Ascending aorta (tissue), 2 donors: ENCODE results near the gene CADM2. TPM values are rescaled to one million over a fixed set of nuclear protein-coding genes. Genes with fewer than 3 reads are reported as not detected.

Source experiments
- DNase-seq, 2 donors: peaks; one replicate each; pipeline ENCODE4 v3.0.0-alpha.2; 2019; ENCODE audit warnings: low spot score in 2 of 2
- H3K27ac ChIP-seq, 2 donors: fragments of 200-600 bp; sonication (generic); one replicate each; pipeline ENCODE4 v1.5.1; 2016 to 2017; ENCODE audit warnings: mild to moderate bottlenecking in 1 of 2
- H3K27me3 ChIP-seq: fragments of 200-600 bp; sonication (generic); one replicate; pipeline ENCODE4 v1.5.1; 2017
- H3K36me3 ChIP-seq, 2 donors: fragments of 200-600 bp; sonication (generic); one replicate each; pipeline ENCODE4 v1.5.1; 2016
- H3K4me1 ChIP-seq, 2 donors: fragments of 200-600 bp; sonication (generic); one replicate each; pipeline ENCODE4 v1.5.1; 2016 to 2017; ENCODE audit warnings: mild to moderate bottlenecking in 1 of 2
- H3K4me3 ChIP-seq, 2 donors: fragments of 200-600 bp; sonication (generic); one replicate each; pipeline ENCODE4 v1.5.1; 2016 to 2017; ENCODE audit warnings: mild to moderate bottlenecking in 1 of 2
- H3K9me3 ChIP-seq, 2 donors: fragments of 200-600 bp; sonication (generic); one replicate each; pipeline ENCODE4 v1.5.1; 2016
- intact Hi-C: fragments of 100-400 bp; cut with DNase I; formaldehyde crosslinking; loops from one replicate; pipeline ENCODE4 v1.15.1; 2023
- total RNA-seq: library from RNA; depleted of rRNA; stranded (reverse); fragments of >200 nt; gene quantifications from one replicate; pipeline ENCODE4 v1.1.0, GENCODE V29; 2016
- TF ChIP-seq, protein P1 (sequence below), 3 experiments: fragments of 200-600 bp in 2 of 3; fragments of 450-650 bp in 1 of 3; sonication (generic) in 2 of 3; IDR thresholded peaks; one replicate each; pipeline ENCODE4 v1.5.1; 2016 to 2019; ENCODE audit warnings: antibody characterized with exemption in 3 of 3, mild to moderate bottlenecking in 1 of 3, moderate library complexity in 1 of 3

Gene CADM2
- total RNA-seq, 1 donor from 2014 or later: 23.0 TPM

DNA sequence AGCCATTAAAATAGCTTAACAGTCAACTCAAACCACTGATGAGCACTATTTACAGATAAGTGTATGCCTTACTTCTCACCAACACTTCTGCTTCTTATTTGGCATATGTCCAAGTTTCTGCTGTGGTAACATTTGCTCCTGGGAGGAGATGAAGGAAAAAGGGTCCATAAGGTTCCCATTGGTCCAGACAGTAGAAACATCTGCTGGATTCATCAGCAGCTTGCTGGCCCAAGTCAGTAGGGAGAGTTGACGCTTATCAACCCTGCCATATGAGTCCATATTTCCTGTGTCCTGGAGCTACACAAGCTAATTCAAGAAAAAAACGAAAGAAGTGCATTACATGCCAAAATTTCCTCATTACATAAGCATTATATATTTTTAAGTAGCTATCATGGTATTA lies 824.5 kb downstream of the CADM2 start:
- H3K36me3 ChIP-seq: no peaks in the 10 kb centered on the region
- H3K4me3 ChIP-seq: no peak overlapping the region
- TF ChIP-seq, protein P1, sequence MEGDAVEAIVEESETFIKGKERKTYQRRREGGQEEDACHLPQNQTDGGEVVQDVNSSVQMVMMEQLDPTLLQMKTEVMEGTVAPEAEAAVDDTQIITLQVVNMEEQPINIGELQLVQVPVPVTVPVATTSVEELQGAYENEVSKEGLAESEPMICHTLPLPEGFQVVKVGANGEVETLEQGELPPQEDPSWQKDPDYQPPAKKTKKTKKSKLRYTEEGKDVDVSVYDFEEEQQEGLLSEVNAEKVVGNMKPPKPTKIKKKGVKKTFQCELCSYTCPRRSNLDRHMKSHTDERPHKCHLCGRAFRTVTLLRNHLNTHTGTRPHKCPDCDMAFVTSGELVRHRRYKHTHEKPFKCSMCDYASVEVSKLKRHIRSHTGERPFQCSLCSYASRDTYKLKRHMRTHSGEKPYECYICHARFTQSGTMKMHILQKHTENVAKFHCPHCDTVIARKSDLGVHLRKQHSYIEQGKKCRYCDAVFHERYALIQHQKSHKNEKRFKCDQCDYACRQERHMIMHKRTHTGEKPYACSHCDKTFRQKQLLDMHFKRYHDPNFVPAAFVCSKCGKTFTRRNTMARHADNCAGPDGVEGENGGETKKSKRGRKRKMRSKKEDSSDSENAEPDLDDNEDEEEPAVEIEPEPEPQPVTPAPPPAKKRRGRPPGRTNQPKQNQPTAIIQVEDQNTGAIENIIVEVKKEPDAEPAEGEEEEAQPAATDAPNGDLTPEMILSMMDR (IDR thresholded peaks at IDR 0.05): no peak
- no peaks in the 10 kb centered on the region for H3K4me1 ChIP-seq
- no peak overlapping the region for H3K27ac ChIP-seq
- no peak for DNase-seq
- H3K27me3 ChIP-seq: no peaks in the 10 kb centered on the region
- H3K9me3 ChIP-seq: no peaks in the 10 kb centered on the region
- intact Hi-C loops: no loop called here

GRCh38 chr3:85785766-85786165 lies 827.0 kb downstream of the CADM2 start:
- Histone ChIP-seq H3K27me3 (no peaks in the 10 kb centered on the region), H3K4me3 (no peak overlapping the region), H3K36me3 (no peaks in the 10 kb centered on the region), H3K4me1 (no peaks in the 10 kb centered on the region), H3K27ac (no peak overlapping the region), H3K9me3 (no peaks in the 10 kb centered on the region)
- intact Hi-C loops: no loop called here
- TF ChIP-seq, protein P1 (IDR thresholded peaks at IDR 0.05): no peak
- no peak for DNase-seq

DNA sequence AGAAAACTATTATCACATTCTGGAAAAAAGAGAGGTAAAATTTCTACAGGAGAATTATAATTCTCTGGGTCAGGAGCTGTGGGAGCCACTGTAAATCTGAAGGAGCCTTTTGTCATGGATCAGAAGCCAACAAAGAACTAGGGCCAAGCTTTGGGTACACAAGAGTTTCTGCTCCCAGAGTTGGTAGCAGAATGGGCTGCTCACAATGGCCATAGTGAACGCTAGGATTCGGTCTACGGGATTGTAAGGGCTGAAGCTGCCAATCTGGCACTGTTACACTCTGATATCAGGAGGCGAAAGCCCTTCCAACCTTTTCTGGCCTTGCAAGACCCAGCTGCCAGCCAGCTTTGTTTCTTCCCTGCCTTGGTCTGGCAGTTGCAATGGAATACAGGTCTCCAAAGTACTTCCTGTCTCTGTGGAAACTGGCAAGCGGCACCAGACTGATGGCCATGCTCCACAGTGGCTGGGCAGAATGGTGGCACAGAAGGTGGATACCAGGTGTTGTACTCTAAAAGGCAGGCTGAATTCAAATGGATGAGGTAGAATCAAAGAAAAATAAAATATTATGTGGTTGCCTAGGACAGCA lies 831.7 kb downstream of the CADM2 start:
- Histone ChIP-seq H3K4me1 (no peaks in the 10 kb centered on the region), H3K4me3 (no peak overlapping the region), H3K27ac (no peak overlapping the region), H3K36me3 (no peaks in the 10 kb centered on the region), H3K9me3 (no peaks in the 10 kb centered on the region), H3K27me3 (no peaks in the 10 kb centered on the region)
- TF ChIP-seq, protein P1 (IDR thresholded peaks at IDR 0.05): no peak
- no peak for DNase-seq
- intact Hi-C loops: no loop called here

DNA sequence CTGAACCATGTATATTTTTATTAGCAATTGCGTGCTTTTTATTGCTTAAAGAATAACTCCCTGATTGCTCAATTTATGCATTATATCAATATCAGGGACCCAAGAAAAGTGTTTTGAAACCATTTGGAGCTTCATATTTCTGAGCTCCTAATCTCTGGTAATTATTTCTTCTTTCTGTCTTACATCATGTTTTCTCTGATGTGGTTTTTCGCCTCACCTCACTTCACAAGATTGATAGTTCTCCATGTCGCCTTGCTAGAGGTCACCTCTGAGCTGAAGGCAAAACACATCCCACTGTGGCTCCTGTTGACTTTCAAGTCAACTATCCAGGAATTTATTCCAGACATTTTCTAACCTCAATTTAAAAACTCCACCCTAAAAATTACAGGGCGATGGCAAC lies 837.4 kb downstream of the CADM2 start:
- Histone ChIP-seq H3K36me3 (no peaks in the 10 kb centered on the region), H3K9me3 (no peaks in the 10 kb centered on the region), H3K27ac (no peak overlapping the region), H3K27me3 (no peaks in the 10 kb centered on the region), H3K4me3 (no peak overlapping the region), H3K4me1 (no peaks in the 10 kb centered on the region)
- DNase-seq: no peak
- intact Hi-C loops: no loop called here
- TF ChIP-seq, protein P1 (IDR thresholded peaks at IDR 0.05): no peak

DNA sequence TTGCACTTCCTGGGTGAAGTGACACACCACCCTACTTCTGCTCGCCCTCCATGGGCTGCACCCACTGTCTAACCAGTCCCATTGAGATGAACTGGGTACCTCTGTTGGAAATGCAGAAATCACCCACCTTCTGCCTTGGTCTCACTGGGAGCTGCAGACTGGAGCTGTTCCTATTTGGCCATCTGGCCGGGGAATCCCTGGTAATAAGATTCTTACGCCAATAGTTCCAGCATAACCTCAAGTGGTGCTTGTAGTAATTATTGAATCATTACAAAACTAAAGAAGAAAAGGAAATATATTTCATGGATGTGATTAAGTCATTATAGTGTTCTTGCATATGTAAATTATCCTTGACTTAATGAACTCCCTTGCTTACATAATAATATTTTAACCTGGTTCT lies 841.9 kb downstream of the CADM2 start:
- no peak overlapping the region for H3K4me3 ChIP-seq
- H3K27me3 ChIP-seq: no peaks in the 10 kb centered on the region
- no peaks in the 10 kb centered on the region for H3K4me1 ChIP-seq
- intact Hi-C loops: no loop called here
- TF ChIP-seq, protein P1 (IDR thresholded peaks at IDR 0.05): no peak
- no peak overlapping the region for H3K27ac ChIP-seq
- no peak for DNase-seq
- H3K9me3 ChIP-seq: no peaks in the 10 kb centered on the region
- no peaks in the 10 kb centered on the region for H3K36me3 ChIP-seq

DNA sequence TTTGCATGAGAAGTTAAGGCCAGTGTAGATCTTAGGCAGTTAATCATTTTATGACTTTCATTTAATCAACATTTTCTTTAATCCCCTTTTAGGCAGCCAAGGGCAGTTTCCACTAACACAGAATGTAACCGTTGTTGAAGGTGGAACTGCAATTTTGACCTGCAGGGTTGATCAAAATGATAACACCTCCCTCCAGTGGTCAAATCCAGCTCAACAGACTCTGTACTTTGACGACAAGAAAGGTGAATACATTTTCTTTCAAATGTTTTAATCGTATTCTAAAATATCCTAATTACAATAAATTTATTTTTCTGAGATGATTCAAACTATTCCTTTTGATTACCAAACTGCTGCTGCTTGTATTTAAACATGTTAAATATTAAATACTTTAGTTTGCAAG lies 843.2 kb downstream of the CADM2 start:
- intact Hi-C loops: no loop called here
- TF ChIP-seq, protein P1 (IDR thresholded peaks at IDR 0.05): no peak
- H3K27me3 ChIP-seq: no peaks in the 10 kb centered on the region
- no peaks in the 10 kb centered on the region for H3K4me1 ChIP-seq
- DNase-seq: no peak
- no peaks in the 10 kb centered on the region for H3K36me3 ChIP-seq
- H3K9me3 ChIP-seq: no peaks in the 10 kb centered on the region
- H3K27ac ChIP-seq: no peak overlapping the region
- no peak overlapping the region for H3K4me3 ChIP-seq
